Vagina (tissue), 2 donors: ENCODE measurements around the gene PCDHGA4.

Experiments
- CTCF ChIP-seq, 3 experiments: fragments of 450-650 bp in 2 of 3; fragments of 200-600 bp in 1 of 3; sonication (generic) in 1 of 3; IDR thresholded peaks; one replicate each; pipeline ENCODE4 v1.5.1; 2017 to 2019; ENCODE audit warnings: antibody characterized with exemption in 3 of 3, mild to moderate bottlenecking in 2 of 3, moderate library complexity in 2 of 3
- POLR2A ChIP-seq, 2 donors: fragments of 450-650 bp; IDR thresholded peaks; one replicate each; pipeline ENCODE4 v1.6.1; 2017; ENCODE audit warnings: antibody characterized with exemption in 2 of 2, mild to moderate bottlenecking in 2 of 2, moderate library complexity in 2 of 2
- POLR2AphosphoS5 ChIP-seq, 2 donors: sonication (generic); formaldehyde crosslinking; IDR thresholded peaks; one replicate each; pipeline ENCODE4 v1.9.0; 2017; ENCODE audit warnings: antibody characterized with exemption in 2 of 2, mild to moderate bottlenecking in 2 of 2, low read depth in 1 of 2; ENCODE audit not compliant: insufficient read depth in 1 of 2

GRCh38 chr5:141384471-141385267 is 29.8 kb downstream of the PCDHGA4 start:
- TF ChIP-seq CTCF (IDR thresholded peaks at IDR 0.05): no peak
- no peak for TF ChIP-seq POLR2A (IDR thresholded peaks at IDR 0.05)
- TF ChIP-seq POLR2AphosphoS5 (IDR thresholded peaks at IDR 0.05; ENCODE audit: insufficient read depth in 1 of 2, low read depth in 1 of 2): no peak
